ENCODE results near the gene PRCP.
A peak's percentile ranks its signal among the peaks of the same experiment; 100 is the strongest.
"Not testable (repeated sequence)": the region's sequence is repeated elsewhere in the genome, so short reads cannot be mapped to it uniquely, and the experiment has no call there.

Gene PRCP

DNA sequence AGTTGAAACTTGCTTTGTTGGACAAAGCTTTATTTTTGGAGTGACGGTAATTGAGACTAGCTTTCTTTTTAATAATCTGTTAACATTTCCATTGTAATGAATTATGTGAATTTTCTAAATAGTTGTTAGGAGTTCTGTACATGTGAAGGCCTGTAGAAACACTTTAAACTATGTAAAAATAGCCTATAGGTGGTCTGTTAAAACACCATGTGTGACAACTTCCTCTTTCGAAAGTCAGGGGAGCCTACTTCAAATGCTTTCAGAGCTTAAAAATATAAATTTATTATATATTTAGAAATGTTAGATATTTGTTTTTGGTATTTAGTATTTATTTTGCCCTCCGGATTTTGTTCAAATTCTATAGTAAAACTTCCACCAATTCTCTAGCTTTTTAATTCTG is 30.0 kb upstream of the PRCP start:
- no peak for DNase-seq
- no peaks in the 10 kb centered on the region for H3K36me3 ChIP-seq (replicated peaks)
- H3K27me3 ChIP-seq (replicated peaks): no peaks in the 10 kb centered on the region
- TF ChIP-seq CTCF (IDR thresholded peaks at IDR 0.05; ENCODE audit: low read depth, low read length, missing control alignments): no peak
- in situ Hi-C loops (cut with HindIII; ENCODE audit: low pct_ligation_motif_present, low sequenced_read_pairs): no loop called here
- no peak overlapping the region for H3K4me3 ChIP-seq (ENCODE audit: low read depth, low read length)
- no peak overlapping the region for H3K27ac ChIP-seq

- in situ Hi-C loops (cut with HindIII; ENCODE audit: low pct_ligation_motif_present, low sequenced_read_pairs): no loop called here
- no peaks in the 10 kb centered on the region for H3K36me3 ChIP-seq (replicated peaks)
- H3K4me3 ChIP-seq (ENCODE audit: low read depth, low read length): no peak overlapping the region
- H3K27me3 ChIP-seq (replicated peaks): no peaks in the 10 kb centered on the region
- H3K27ac ChIP-seq: no peak overlapping the region
- no peak for TF ChIP-seq CTCF (IDR thresholded peaks at IDR 0.05; ENCODE audit: low read depth, low read length, missing control alignments)
- no peak for DNase-seq
These were observed 28.9 kb upstream of the PRCP start for GRCh38 chr11:82929121-82929520.

DNA sequence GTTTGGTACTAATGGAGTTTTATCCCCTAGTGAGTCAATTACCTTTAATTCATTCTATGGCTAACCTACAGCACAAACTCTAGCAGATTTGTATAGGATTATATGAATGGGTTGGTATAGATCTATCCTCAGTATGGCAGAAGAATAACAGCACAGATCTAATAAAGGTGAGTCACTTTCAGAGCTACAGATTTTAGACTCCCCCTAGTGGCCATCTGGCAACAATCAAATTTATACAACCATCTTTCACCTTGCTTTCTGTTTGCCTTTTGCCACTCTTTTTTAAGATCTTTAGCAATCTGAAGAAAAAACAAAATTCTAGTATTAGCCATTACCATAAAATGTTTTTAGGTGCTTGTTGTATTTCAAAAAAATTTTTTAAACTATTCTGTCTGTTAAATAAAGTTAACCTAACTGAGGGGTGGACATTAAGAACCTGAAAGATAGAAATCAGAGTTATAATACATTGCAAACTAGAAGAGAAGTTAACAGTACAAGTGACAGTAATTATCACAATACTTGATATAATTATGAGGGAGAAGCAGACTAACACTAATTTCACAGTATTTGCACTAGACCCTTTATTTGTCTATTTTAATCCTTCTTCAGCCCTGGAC is 27.1 kb upstream of the PRCP start:
- peak; percentile 52 for DNase-seq
- H3K27ac ChIP-seq: no peak overlapping the region
- in situ Hi-C loops (cut with HindIII; ENCODE audit: low pct_ligation_motif_present, low sequenced_read_pairs): no loop called here
- H3K36me3 ChIP-seq (replicated peaks): no peaks in the 10 kb centered on the region
- peak; percentile 70 for TF ChIP-seq CTCF (IDR thresholded peaks at IDR 0.05; ENCODE audit: low read depth, low read length, missing control alignments)
- H3K4me3 ChIP-seq (ENCODE audit: low read depth, low read length): no peak overlapping the region
- H3K27me3 ChIP-seq (replicated peaks): no peaks in the 10 kb centered on the region

- no peak overlapping the region for H3K4me3 ChIP-seq (ENCODE audit: low read depth, low read length)
- in situ Hi-C loops (cut with HindIII; ENCODE audit: low pct_ligation_motif_present, low sequenced_read_pairs): loop anchor here (25.0 kb wide), 1 partner anchor 238 kb away; the partner anchor contains the start of gene PCF11
- H3K36me3 ChIP-seq (replicated peaks): no peaks in the 10 kb centered on the region
- no peak for DNase-seq
- no peaks in the 10 kb centered on the region for H3K27me3 ChIP-seq (replicated peaks)
- no peak overlapping the region for H3K27ac ChIP-seq
- no peak for TF ChIP-seq CTCF (IDR thresholded peaks at IDR 0.05; ENCODE audit: low read depth, low read length, missing control alignments)
These were observed 24.4 kb upstream of the PRCP start for GRCh38 chr11:82924522-82925224.

- not testable (repeated sequence) for H3K27me3 ChIP-seq (replicated peaks); H3K27ac ChIP-seq; H3K36me3 ChIP-seq (replicated peaks); H3K4me3 ChIP-seq (ENCODE audit: low read depth, low read length)
- in situ Hi-C loops (cut with HindIII; ENCODE audit: low pct_ligation_motif_present, low sequenced_read_pairs): loop anchor here (25.0 kb wide), 1 partner anchor 240 kb away; the partner anchor contains the start of gene PCF11
- peak; percentile 17 for DNase-seq
These were observed 22.4 kb upstream of the PRCP start for GRCh38 chr11:82922396-82923173.

DNA sequence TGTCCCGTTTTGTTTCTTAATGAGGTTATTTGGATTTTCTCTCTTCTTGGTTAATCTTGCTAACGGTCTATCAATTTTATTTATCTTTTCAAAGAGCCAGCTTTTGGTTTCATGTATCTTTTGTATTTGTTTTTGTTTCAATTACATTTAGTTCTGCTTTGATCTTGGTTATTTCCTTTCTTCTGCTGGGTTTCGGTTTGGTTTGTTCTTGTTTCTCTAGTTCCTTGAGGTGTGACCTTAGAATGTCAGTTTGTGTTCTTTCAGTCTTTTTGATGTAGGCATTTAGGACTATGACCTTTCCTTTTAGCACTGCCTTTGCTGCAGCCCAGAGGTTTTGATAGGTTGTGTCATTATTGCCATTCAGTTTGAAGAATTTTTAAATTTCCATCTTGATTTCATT is 20.0 kb upstream of the PRCP start:
- not testable (repeated sequence) for H3K27ac ChIP-seq; DNase-seq; H3K4me3 ChIP-seq (ENCODE audit: low read depth, low read length); H3K36me3 ChIP-seq (replicated peaks); H3K27me3 ChIP-seq (replicated peaks)
- in situ Hi-C loops (cut with HindIII; ENCODE audit: low pct_ligation_motif_present, low sequenced_read_pairs): loop anchor here (25.0 kb wide), 1 partner anchor 242 kb away; the partner anchor contains the start of gene PCF11

DNA sequence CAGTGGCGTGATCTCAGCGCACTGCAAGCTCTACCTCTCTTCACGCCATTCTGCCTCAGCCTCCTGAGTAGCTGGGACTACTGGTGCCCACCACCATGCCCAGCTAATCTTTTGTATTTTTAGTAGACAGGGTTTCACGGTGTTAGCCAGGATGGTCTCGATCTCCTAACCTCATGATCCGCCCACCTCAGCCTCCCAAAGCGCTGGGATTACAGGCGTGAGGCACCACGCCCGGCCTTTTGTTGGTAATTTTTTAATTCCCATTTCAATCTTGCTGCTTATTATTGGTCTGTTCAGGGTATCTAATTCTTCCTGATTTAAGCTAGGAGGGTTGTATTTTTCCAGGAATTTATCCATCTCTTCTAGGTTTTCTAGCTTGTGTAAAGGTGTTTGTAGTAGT is 19.6 kb upstream of the PRCP start:
- not testable (repeated sequence) for H3K27ac ChIP-seq; DNase-seq; H3K4me3 ChIP-seq (ENCODE audit: low read depth, low read length); H3K36me3 ChIP-seq (replicated peaks); H3K27me3 ChIP-seq (replicated peaks)
- in situ Hi-C loops (cut with HindIII; ENCODE audit: low pct_ligation_motif_present, low sequenced_read_pairs): loop anchor here (25.0 kb wide), 1 partner anchor 243 kb away; the partner anchor contains the start of gene PCF11

All from brain microvascular endothelial cell (primary cell).